ENCODE data around the gene MYRF.

Gene MYRF

DNA sequence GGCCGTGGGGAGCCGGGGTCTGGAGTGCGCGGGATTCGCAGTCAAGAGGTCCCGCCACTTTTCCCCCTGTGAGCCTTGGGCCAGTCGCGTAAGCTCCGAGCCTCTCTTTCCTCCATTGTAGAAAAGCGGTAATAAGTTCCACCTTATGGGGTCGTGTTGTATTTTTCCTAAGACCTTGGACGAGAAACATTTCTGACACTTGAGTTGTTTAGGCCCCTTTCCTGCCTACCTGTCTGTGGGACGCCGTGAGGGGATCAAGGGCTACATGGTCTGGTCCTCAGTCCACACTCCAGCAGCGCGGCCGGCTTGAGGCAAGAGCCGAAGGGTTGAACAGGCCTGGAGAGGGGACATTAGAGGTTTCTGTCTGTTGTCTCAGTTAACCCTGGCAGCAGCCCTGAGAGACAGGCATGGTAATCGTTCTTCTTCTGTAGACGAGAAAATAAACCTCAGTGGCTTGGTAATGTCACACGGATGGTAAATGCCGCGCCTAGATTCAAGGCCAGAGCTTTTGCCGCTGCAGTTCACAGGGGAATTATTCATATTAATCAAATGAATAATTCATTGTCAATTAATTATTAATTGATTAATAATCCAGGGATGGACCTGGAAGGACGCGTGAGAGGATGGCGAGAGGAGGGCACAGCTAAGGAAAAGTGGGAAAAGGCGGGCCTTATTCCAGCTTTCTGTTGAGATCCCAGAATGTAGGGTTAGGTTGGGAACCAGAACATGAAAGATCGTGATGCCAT, 40.8 kb downstream of the MYRF start:
- peak overlapping the region; percentile 89 for H3K4me3 Mint-ChIP-seq
- DNase-seq (peak; percentile 25), ATAC-seq (no peak)
- no peaks in the 10 kb centered on the region for H3K27me3 Mint-ChIP-seq
- H3K36me3 Mint-ChIP-seq (ENCODE audit: low read depth) = peaks cover 67% of the 10 kb centered on the region
- peaks cover 54% of the 10 kb centered on the region for H3K4me1 Mint-ChIP-seq
- H3K9me3 Mint-ChIP-seq = no peaks in the 10 kb centered on the region
- H3K27ac Mint-ChIP-seq = peak overlapping the region; percentile 100

- Mint-ChIP-seq H3K4me3 (peak overlapping the region; percentile 89), H3K27me3 (no peaks in the 10 kb centered on the region), H3K36me3 (ENCODE audit: low read depth) (peaks cover 68% of the 10 kb centered on the region), H3K9me3 (no peaks in the 10 kb centered on the region), H3K4me1 (peaks cover 56% of the 10 kb centered on the region), H3K27ac (peak overlapping the region; percentile 100)
- no peak for DNase-seq
- no peak for ATAC-seq
These were observed 41.4 kb downstream of the MYRF start for GRCh38 chr11:61793829-61794204.

GRCh38 chr11:61794579-61794978, 42.1 kb downstream of the MYRF start:
- H3K4me1 Mint-ChIP-seq = peaks cover 59% of the 10 kb centered on the region
- H3K36me3 Mint-ChIP-seq (ENCODE audit: low read depth) = peaks cover 68% of the 10 kb centered on the region
- ATAC-seq = no peak
- DNase-seq = no peak
- no peaks in the 10 kb centered on the region for H3K27me3 Mint-ChIP-seq
- no peak overlapping the region for H3K27ac Mint-ChIP-seq
- H3K9me3 Mint-ChIP-seq = no peaks in the 10 kb centered on the region
- peak overlapping the region; percentile 54 for H3K4me3 Mint-ChIP-seq

- peaks cover 67% of the 10 kb centered on the region for H3K36me3 Mint-ChIP-seq (ENCODE audit: low read depth)
- no peaks in the 10 kb centered on the region for H3K9me3 Mint-ChIP-seq
- H3K4me1 Mint-ChIP-seq = peaks cover 55% of the 10 kb centered on the region
- no peak for ATAC-seq
- no peaks in the 10 kb centered on the region for H3K27me3 Mint-ChIP-seq
- H3K4me3 Mint-ChIP-seq = peak overlapping the region; percentile 54
- DNase-seq = no peak
- no peak overlapping the region for H3K27ac Mint-ChIP-seq
These were observed 43.0 kb downstream of the MYRF start for GRCh38 chr11:61795459-61795858.

DNA sequence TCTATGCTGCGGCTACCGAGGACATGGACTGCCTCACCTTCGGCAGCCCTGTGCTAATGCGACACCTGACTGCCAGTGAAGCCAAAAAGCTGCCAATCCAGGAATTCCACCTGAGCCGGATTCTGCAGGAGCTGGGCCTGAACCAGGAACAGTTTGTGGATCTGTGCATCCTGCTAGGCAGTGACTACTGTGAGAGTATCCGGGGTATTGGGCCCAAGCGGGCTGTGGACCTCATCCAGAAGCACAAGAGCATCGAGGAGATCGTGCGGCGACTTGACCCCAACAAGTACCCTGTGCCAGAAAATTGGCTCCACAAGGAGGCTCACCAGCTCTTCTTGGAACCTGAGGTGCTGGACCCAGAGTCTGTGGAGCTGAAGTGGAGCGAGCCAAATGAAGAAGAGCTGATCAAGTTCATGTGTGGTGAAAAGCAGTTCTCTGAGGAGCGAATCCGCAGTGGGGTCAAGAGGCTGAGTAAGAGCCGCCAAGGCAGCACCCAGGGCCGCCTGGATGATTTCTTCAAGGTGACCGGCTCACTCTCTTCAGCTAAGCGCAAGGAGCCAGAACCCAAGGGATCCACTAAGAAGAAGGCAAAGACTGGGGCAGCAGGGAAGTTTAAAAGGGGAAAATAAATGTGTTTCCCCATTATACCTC, 43.6 kb downstream of the MYRF start:
- Mint-ChIP-seq H3K4me1 (peaks cover 52% of the 10 kb centered on the region), H3K36me3 (ENCODE audit: low read depth) (peaks cover 66% of the 10 kb centered on the region), H3K27ac (no peak overlapping the region), H3K4me3 (no peak overlapping the region), H3K27me3 (no peaks in the 10 kb centered on the region), H3K9me3 (no peaks in the 10 kb centered on the region)
- DNase-seq (no peak), ATAC-seq (no peak)

DNA sequence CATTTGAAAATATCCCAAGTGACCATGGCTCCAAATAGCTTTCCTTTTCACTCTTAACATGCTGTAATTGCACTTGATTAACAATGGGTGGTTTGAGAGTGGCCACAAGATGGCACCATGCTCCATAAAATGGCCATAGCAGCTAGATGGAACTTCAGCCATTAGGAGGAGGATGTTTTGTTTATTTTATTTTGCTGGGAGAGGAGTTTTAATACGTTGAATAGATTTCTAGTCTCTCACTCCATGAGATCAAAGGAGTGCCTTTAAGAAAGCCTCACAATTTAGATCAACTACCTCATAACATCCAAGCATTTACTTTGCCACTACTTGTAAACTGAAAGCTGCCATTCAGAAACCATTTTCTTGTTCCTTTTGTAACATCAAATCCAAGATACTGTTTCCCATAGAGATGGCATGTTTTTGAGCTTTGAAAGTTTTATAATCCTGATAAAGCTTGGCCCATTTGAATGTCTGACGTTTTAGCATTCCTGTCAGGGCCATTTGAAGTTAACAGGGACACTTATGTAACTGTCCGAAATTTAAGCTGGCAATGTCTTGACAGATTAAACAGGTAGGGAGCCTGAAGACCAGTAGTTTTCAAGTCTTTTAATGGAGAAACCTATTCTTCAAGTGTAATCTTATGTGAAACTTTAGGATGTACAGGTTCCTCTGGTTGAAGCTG, 45.0 kb downstream of the MYRF start:
- H3K4me3 Mint-ChIP-seq = no peak overlapping the region
- no peak overlapping the region for H3K27ac Mint-ChIP-seq
- H3K9me3 Mint-ChIP-seq = no peaks in the 10 kb centered on the region
- peaks cover 65% of the 10 kb centered on the region for H3K36me3 Mint-ChIP-seq (ENCODE audit: low read depth)
- DNase-seq (peak; percentile 63), ATAC-seq (no peak)
- H3K4me1 Mint-ChIP-seq = peaks cover 44% of the 10 kb centered on the region
- no peaks in the 10 kb centered on the region for H3K27me3 Mint-ChIP-seq

DNA sequence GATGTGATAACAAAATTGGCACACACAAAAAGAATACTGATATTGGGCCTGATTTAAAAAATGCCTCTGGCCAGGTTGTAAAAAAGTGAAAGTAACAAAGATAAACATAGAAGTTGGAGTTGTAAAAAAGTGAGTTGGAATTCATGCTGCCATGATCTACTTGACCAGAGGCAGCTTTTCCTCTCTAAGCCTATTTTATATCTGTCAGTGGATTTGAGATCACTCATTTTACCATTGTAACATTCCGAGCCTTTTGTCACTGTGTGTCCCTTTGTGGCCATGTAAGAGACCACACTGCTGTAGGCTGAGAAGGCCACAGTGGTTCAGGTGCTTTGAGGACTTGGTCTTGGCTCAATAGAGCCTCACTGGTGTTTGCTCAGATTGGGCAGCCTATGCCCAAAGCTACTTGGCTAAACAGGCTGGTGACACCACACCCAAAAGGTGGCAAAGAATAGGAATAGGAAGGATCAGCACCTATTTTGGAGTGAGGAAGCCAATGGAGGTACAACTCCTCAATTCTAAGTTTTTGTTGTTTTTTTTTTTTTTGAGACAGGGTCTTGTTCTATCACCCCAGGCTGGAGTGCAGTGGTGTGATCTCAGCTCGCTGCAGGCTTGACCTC, 47.3 kb downstream of the MYRF start:
- no peak for ATAC-seq
- no peak for DNase-seq
- no peaks in the 10 kb centered on the region for H3K9me3 Mint-ChIP-seq
- H3K4me3 Mint-ChIP-seq = no peak overlapping the region
- peaks cover 31% of the 10 kb centered on the region for H3K4me1 Mint-ChIP-seq
- no peaks in the 10 kb centered on the region for H3K27me3 Mint-ChIP-seq
- H3K36me3 Mint-ChIP-seq (ENCODE audit: low read depth) = peaks cover 57% of the 10 kb centered on the region
- no peak overlapping the region for H3K27ac Mint-ChIP-seq

GRCh38 chr11:61800331-61801281, 48.2 kb downstream of the MYRF start:
- peak overlapping the region; percentile 26 for H3K27ac Mint-ChIP-seq
- H3K9me3 Mint-ChIP-seq = no peaks in the 10 kb centered on the region
- no peak for DNase-seq
- peaks cover 24% of the 10 kb centered on the region for H3K4me1 Mint-ChIP-seq
- no peak overlapping the region for H3K4me3 Mint-ChIP-seq
- peaks cover 49% of the 10 kb centered on the region for H3K36me3 Mint-ChIP-seq (ENCODE audit: low read depth)
- no peak for ATAC-seq
- H3K27me3 Mint-ChIP-seq = no peaks in the 10 kb centered on the region

- Mint-ChIP-seq H3K4me1 (peaks cover 9% of the 10 kb centered on the region), H3K27me3 (no peaks in the 10 kb centered on the region), H3K4me3 (no peak overlapping the region), H3K9me3 (no peaks in the 10 kb centered on the region), H3K36me3 (ENCODE audit: low read depth) (peaks cover 32% of the 10 kb centered on the region), H3K27ac (no peak overlapping the region)
- DNase-seq (no peak), ATAC-seq (no peak)
These were observed 50.2 kb downstream of the MYRF start for GRCh38 chr11:61802605-61803004.

DNA sequence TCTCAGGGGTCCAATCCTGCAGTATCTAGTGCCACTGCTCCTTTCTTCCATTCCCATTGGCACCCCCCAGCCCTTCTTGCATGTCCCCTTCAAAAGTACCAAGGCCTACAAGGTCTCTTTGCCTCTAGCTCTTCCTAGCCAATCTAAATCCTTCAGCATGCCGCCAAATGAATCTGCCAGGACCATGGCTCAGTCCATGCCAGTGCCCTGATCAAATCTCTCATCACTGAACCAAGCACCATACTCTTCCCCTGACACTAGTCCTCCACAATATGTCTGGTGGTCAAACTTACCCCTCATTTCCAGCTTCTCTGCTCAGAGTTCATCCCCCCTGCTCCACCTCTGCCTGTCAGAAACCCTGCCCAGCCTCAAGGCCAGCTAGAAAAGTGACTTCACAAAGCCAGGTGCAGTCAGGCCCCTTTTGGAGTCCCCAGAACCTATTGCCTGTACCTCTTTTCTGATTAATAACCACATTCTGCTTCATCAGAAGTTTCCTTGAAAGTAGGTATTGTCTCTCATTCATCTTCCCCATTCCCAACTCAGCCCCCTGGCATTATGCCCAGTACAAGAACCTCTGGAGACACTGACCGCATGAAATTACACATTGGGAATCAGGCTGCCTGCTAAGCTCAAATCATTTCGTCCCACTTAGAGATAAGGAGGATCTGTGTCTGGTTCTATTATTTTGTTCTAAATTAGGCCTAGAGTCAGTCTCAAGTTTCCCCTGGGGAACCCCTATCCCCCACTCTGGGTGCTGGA, 51.6 kb downstream of the MYRF start:
- DNase-seq (no peak), ATAC-seq (no peak)
- no peak overlapping the region for H3K27ac Mint-ChIP-seq
- H3K9me3 Mint-ChIP-seq = no peaks in the 10 kb centered on the region
- peaks cover 25% of the 10 kb centered on the region for H3K36me3 Mint-ChIP-seq (ENCODE audit: low read depth)
- peaks cover 4% of the 10 kb centered on the region for H3K4me1 Mint-ChIP-seq
- H3K4me3 Mint-ChIP-seq = no peak overlapping the region
- no peaks in the 10 kb centered on the region for H3K27me3 Mint-ChIP-seq

- Mint-ChIP-seq H3K27ac (no peak overlapping the region), H3K4me1 (peaks cover 2% of the 10 kb centered on the region), H3K9me3 (no peaks in the 10 kb centered on the region), H3K36me3 (ENCODE audit: low read depth) (peaks cover 22% of the 10 kb centered on the region), H3K4me3 (no peak overlapping the region), H3K27me3 (no peaks in the 10 kb centered on the region)
- no peak for DNase-seq
- no peak for ATAC-seq
These were observed 52.7 kb downstream of the MYRF start for GRCh38 chr11:61805146-61805545.

GRCh38 chr11:61806785-61807184, 54.3 kb downstream of the MYRF start:
- ATAC-seq (no peak), DNase-seq (no peak)
- Mint-ChIP-seq H3K4me1 (peaks cover 2% of the 10 kb centered on the region), H3K27me3 (no peaks in the 10 kb centered on the region), H3K9me3 (no peaks in the 10 kb centered on the region), H3K36me3 (ENCODE audit: low read depth) (peaks cover 19% of the 10 kb centered on the region), H3K4me3 (no peak overlapping the region), H3K27ac (no peak overlapping the region)

- Mint-ChIP-seq H3K4me3 (no peak overlapping the region), H3K4me1 (peaks cover 9% of the 10 kb centered on the region), H3K27me3 (peaks cover 10% of the 10 kb centered on the region), H3K9me3 (no peaks in the 10 kb centered on the region), H3K27ac (no peak overlapping the region), H3K36me3 (ENCODE audit: low read depth) (peaks cover 21% of the 10 kb centered on the region)
- DNase-seq (no peak), ATAC-seq (no peak)
These were observed 58.3 kb downstream of the MYRF start for GRCh38 chr11:61810671-61811175.

Data from activated naive CD8-positive, alpha-beta T cell treated with anti-CD3 and anti-CD28 coated beads, Interleukin-2, amount 50 U/mL, for 24 hours (primary cell).